ENCODE measurements around the gene ERMP1.
"Not testable (repeated sequence)": the region's sequence is repeated elsewhere in the genome, so short reads cannot be mapped to it uniquely, and the experiment has no call there.

ERMP1 gene

DNA sequence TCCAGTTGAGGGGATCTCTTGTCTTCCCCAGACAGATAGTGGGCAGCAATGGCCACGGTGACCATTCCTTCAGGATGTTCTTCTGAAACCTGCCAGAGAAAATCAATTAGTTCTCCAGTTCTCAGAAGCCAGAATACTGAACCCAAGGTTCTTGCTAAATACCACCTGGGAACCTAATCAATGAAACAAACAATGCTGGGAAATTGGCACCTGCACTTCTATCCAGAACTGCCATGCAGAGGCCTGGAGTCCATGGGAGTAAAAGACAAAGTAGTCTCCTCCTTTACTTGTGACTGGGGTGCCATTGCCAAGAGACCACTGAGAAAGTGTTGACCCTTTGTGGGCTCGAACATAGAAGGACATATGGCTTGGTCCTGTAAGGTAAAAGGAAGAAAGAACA, 45.7 kb downstream of the ERMP1 start:
- H3K27me3 ChIP-seq (replicated peaks; ENCODE audit: control insufficient read depth, insufficient read depth, low read length, poor library complexity, severe bottlenecking): no peaks in the 10 kb centered on the region
- no peaks in the 10 kb centered on the region for H3K4me1 ChIP-seq (ENCODE audit: control insufficient read depth, insufficient read depth, low read length, poor library complexity, severe bottlenecking)
- H3K36me3 ChIP-seq (ENCODE audit: control insufficient read depth, insufficient read depth, low read length): peaks cover 15% of the 10 kb centered on the region
- no peak overlapping the region for H3K4me3 ChIP-seq (ENCODE audit: insufficient read depth, low read depth, low read length, poor library complexity, severe bottlenecking)
- no peaks in the 10 kb centered on the region for H3K9me3 ChIP-seq (ENCODE audit: control insufficient read depth, low read length)
- DNase-seq: no peak
- no peak overlapping the region for H3K27ac ChIP-seq (ENCODE audit: insufficient read depth, low read length, poor library complexity, severe bottlenecking)

DNA sequence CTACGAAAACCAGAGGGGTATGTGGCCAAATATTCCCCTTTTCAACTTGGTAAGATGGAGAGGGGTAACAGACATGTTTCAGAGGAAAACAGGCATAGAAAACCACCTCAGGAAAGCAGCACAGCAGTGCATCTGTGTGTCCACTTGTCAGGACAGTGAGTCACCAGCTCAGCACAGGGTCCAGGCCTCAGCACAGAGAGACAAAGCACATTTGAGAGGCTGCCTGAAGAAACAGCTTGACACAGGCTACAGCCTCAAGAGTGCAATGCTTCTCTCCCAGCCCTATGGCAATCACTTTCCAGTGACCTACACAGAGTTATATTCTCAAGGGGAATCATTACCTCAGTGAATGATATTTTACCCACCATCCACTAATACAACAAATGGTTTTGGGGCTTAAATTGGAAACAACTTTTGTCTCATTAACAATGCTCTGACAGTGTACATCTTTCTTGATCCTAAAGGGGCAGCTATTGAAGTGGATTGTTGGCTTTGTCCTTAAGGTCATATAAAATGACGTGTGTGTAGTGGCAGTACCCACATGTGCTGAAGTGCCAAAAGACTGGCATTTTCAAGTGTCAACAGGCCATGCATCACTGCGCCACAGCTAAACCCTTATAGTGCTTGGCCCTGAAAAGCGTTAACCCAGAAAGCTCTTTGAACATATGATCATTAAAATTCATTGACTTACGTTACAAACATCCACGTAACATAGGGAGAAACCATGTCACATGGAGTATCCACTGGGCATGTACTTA, 46.4 kb downstream of the ERMP1 start:
- DNase-seq: no peak
- Histone ChIP-seq H3K4me3 (ENCODE audit: insufficient read depth, low read depth, low read length, poor library complexity, severe bottlenecking) (no peak overlapping the region), H3K4me1 (ENCODE audit: control insufficient read depth, insufficient read depth, low read length, poor library complexity, severe bottlenecking) (no peaks in the 10 kb centered on the region), H3K27ac (ENCODE audit: insufficient read depth, low read length, poor library complexity, severe bottlenecking) (no peak overlapping the region), H3K9me3 (ENCODE audit: control insufficient read depth, low read length) (no peaks in the 10 kb centered on the region), H3K36me3 (ENCODE audit: control insufficient read depth, insufficient read depth, low read length) (peaks cover 15% of the 10 kb centered on the region), H3K27me3 (replicated peaks; ENCODE audit: control insufficient read depth, insufficient read depth, low read length, poor library complexity, severe bottlenecking) (no peaks in the 10 kb centered on the region)

DNA sequence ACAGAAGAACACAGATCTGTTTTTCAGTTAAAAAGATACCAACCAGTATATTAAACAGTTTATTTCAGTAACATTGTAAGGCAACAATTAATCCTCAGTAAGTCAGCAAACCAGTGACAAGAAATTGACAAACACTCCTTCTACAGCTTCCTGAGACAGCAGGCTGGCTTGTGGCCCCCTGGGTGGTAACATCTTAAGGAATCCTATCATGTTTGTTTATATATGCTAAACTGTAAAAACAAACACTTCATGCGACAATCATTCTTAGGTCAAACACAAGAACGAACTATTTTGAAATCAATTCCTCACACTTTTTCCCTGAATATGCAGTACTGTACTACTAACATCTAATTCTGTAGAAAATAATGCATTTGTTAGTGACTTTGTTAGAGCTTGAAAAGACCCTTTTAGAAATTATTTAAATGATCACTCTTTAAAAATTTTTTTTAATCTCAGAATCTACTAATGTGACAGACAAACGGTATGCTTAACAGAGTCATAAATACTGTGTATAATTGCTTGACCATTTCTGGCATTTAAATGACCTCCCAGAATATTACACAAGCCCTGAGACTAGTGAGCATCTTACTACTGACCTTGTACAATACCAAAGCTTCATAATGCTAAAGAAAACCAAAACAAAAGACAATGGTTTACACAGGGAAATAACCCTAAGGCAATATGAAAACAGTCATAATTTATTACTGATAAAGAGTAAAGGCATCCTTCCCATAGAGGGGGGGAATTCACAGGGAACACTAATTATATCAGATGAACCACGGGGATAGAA, 48.2 kb downstream of the ERMP1 start:
- no peaks in the 10 kb centered on the region for H3K27me3 ChIP-seq (replicated peaks; ENCODE audit: control insufficient read depth, insufficient read depth, low read length, poor library complexity, severe bottlenecking)
- H3K4me1 ChIP-seq (ENCODE audit: control insufficient read depth, insufficient read depth, low read length, poor library complexity, severe bottlenecking): no peaks in the 10 kb centered on the region
- no peak overlapping the region for H3K27ac ChIP-seq (ENCODE audit: insufficient read depth, low read length, poor library complexity, severe bottlenecking)
- no peak overlapping the region for H3K4me3 ChIP-seq (ENCODE audit: insufficient read depth, low read depth, low read length, poor library complexity, severe bottlenecking)
- DNase-seq: no peak
- H3K36me3 ChIP-seq (ENCODE audit: control insufficient read depth, insufficient read depth, low read length): peaks cover 19% of the 10 kb centered on the region
- H3K9me3 ChIP-seq (ENCODE audit: control insufficient read depth, low read length): no peaks in the 10 kb centered on the region

DNA sequence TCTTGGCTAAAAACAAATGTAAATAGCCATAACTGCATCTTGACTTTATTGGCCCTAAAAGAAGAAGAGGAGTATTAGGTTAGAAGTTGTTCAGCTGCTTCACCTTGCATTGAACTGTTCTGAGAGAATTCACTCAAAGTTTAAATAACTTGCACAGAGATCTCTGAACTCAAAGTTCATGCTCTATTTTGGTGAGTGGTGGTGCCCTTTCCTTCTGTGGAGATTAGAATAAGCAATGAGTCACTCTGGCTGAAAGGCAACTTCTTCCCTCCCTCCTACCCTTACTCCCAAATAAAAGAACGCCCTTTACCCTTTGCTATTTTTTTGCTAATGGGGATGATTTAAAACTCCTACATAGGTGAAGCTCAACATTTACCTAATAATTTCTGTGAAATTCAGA, 48.9 kb downstream of the ERMP1 start:
- Histone ChIP-seq H3K4me3 (ENCODE audit: insufficient read depth, low read depth, low read length, poor library complexity, severe bottlenecking) (no peak overlapping the region), H3K4me1 (ENCODE audit: control insufficient read depth, insufficient read depth, low read length, poor library complexity, severe bottlenecking) (no peaks in the 10 kb centered on the region), H3K27ac (ENCODE audit: insufficient read depth, low read length, poor library complexity, severe bottlenecking) (no peak overlapping the region), H3K36me3 (ENCODE audit: control insufficient read depth, insufficient read depth, low read length) (peaks cover 26% of the 10 kb centered on the region), H3K27me3 (replicated peaks; ENCODE audit: control insufficient read depth, insufficient read depth, low read length, poor library complexity, severe bottlenecking) (no peaks in the 10 kb centered on the region), H3K9me3 (ENCODE audit: control insufficient read depth, low read length) (no peaks in the 10 kb centered on the region)
- DNase-seq: no peak

DNA sequence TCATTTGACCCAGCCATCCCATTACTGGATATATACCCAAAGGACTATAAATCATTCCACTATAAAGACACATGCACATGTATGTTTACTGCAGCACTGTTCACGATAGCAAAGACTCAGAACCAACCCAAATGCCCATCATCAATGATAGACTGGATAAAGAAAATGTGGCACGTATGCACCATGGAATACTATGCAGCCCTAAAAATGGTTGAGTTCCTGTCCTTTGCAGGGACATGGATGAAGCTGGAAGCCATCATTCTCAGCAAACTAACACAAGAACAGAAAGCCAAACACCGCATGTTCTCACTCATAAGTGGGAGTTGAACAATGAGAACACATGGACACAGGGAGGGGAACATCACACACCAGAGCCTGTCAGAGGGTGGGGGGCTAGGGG, 49.5 kb downstream of the ERMP1 start:
- not testable (repeated sequence) for DNase-seq; H3K27me3 ChIP-seq (replicated peaks; ENCODE audit: control insufficient read depth, insufficient read depth, low read length, poor library complexity, severe bottlenecking); H3K9me3 ChIP-seq (ENCODE audit: control insufficient read depth, low read length); H3K4me3 ChIP-seq (ENCODE audit: insufficient read depth, low read depth, low read length, poor library complexity, severe bottlenecking); H3K4me1 ChIP-seq (ENCODE audit: control insufficient read depth, insufficient read depth, low read length, poor library complexity, severe bottlenecking); H3K27ac ChIP-seq (ENCODE audit: insufficient read depth, low read length, poor library complexity, severe bottlenecking)
- peaks cover 31% of the 10 kb centered on the region for H3K36me3 ChIP-seq (ENCODE audit: control insufficient read depth, insufficient read depth, low read length)

DNA sequence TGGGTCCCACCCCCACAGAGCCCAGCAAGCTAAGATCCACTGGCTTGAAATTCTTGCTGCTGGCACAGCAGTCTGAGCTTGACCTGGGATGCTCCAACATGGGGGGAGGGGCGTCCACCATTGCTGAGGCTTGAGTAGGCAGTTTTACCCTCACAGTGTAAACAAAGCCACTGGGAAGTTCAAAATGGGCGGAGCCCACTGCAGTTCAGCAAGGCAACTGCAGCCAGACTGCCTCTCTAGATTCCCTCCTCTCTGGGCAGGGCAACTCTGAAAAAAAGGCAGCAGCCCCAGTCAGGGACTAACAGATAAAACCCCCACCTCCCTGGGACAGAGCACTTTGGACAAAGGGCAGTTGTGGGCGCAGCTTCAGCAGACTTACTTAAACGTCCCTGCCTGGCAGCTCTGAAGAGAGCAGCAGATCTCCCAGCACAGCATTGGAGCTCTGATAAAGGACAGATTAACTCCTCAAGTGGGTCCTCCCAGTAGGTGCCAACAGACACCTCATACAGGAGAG, 53.2 kb downstream of the ERMP1 start:
- H3K36me3 ChIP-seq (ENCODE audit: control insufficient read depth, insufficient read depth, low read length): peaks cover 38% of the 10 kb centered on the region
- H3K9me3 ChIP-seq (ENCODE audit: control insufficient read depth, low read length); H3K27me3 ChIP-seq (replicated peaks; ENCODE audit: control insufficient read depth, insufficient read depth, low read length, poor library complexity, severe bottlenecking); DNase-seq; H3K4me3 ChIP-seq (ENCODE audit: insufficient read depth, low read depth, low read length, poor library complexity, severe bottlenecking); H3K27ac ChIP-seq (ENCODE audit: insufficient read depth, low read length, poor library complexity, severe bottlenecking); H3K4me1 ChIP-seq (ENCODE audit: control insufficient read depth, insufficient read depth, low read length, poor library complexity, severe bottlenecking): not testable (repeated sequence)

DNA sequence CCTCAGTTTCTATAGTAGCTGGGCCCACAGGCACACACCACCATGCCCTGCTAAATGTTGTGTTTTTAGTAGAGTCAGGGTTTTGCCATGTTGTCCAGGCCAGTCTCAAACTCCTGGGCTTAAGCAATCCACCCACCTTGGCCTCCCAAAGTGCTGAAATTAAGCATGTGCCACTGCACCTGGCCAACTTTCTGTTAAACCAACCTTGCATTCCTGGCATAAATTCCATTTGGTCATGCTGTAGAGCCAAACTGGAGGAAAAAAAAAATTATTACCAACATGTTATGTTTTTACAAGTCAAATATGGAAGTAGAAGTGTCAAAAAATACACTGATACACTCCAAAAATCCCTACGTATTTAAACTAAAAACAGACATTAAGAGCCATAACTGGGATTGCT, 54.1 kb downstream of the ERMP1 start:
- no peaks in the 10 kb centered on the region for H3K9me3 ChIP-seq (ENCODE audit: control insufficient read depth, low read length)
- no peaks in the 10 kb centered on the region for H3K4me1 ChIP-seq (ENCODE audit: control insufficient read depth, insufficient read depth, low read length, poor library complexity, severe bottlenecking)
- H3K27me3 ChIP-seq (replicated peaks; ENCODE audit: control insufficient read depth, insufficient read depth, low read length, poor library complexity, severe bottlenecking): no peaks in the 10 kb centered on the region
- no peak for DNase-seq
- H3K4me3 ChIP-seq (ENCODE audit: insufficient read depth, low read depth, low read length, poor library complexity, severe bottlenecking): no peak overlapping the region
- H3K27ac ChIP-seq (ENCODE audit: insufficient read depth, low read length, poor library complexity, severe bottlenecking): no peak overlapping the region
- peaks cover 43% of the 10 kb centered on the region for H3K36me3 ChIP-seq (ENCODE audit: control insufficient read depth, insufficient read depth, low read length)

DNA sequence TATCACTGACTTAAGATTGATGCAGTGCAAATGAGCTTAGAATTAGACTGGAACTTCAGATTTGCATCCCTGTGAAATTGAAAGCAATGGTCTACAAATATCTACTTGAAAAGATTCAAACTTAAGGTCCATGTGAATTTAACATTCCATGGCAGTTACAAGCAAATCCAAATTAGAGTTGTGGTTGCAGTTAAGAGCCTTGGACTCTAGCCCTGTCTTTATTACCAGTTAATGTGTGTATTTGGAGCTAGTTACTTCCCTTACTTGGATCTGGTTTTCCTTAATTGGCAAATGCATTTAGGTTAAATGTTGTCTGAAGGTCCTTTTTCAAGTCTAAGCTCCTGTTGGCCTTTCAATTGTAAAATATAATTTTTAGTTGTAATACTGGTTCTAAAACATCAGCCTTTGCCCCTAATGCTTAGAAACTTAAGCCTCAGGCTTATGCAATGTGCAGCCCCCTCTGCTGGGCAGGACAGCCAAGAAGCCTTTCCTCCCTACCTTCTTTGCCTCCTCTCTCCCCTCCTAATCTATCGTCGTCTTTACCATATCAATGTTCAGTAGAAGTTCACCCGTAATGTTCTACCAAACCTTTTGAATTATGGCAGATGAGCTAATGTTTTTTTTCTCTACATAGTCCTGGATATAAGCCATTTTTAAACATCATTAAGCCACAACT, 59.5 kb downstream of the ERMP1 start:
- H3K36me3 ChIP-seq (ENCODE audit: control insufficient read depth, insufficient read depth, low read length): peaks cover 29% of the 10 kb centered on the region

DNA sequence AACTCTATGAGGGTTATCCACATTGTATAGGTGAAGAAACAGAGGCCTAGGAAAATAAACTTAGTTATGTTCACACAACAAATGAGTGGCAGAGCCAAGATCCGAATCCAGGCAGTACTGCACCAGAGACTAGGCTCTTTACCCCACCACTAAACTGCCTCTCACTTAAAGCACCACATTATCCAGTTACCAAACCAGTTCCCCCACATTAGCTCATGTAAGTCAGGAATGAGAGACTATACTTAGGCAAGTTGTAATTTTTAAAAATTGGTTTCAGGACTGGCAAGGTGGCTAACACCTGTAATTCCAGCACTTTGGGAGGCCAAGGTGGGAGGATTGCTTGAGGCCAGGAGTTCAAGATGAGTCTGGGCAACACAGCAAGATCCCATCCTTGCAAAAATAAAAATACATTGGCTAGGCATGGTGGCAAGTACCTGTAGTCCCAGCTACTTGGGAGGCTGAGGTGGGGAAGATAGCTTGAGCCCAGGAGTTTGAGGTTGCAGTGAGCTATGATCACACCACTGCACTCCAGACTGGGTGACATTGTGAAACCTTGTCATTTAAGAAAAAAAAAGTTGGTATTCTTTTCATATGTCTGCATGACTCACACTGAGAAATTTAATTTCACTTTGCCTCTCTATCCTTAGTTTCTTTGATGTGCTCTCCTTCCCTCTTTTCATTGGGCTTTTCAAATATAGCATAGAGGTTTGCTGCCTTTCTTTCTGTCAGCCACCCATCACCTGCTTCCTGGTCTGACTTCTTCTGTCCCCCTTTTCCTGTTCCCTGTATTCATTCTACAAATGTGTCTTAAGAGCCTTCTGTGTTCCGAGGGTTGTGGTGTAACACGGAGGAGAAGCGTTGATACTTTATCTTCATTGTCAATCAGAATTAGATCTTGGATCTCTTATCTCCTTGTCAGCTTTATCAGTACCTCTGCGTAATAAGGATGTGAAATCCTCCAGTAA, 64.7 kb downstream of the ERMP1 start:
- Histone ChIP-seq H3K27me3 (replicated peaks; ENCODE audit: control insufficient read depth, insufficient read depth, low read length, poor library complexity, severe bottlenecking) (no peaks in the 10 kb centered on the region), H3K4me1 (ENCODE audit: control insufficient read depth, insufficient read depth, low read length, poor library complexity, severe bottlenecking) (no peaks in the 10 kb centered on the region), H3K36me3 (ENCODE audit: control insufficient read depth, insufficient read depth, low read length) (peaks cover 11% of the 10 kb centered on the region), H3K9me3 (ENCODE audit: control insufficient read depth, low read length) (no peaks in the 10 kb centered on the region), H3K4me3 (ENCODE audit: insufficient read depth, low read depth, low read length, poor library complexity, severe bottlenecking) (no peak overlapping the region), H3K27ac (ENCODE audit: insufficient read depth, low read length, poor library complexity, severe bottlenecking) (no peak overlapping the region)
- no peak for DNase-seq

More for the DNA sequence above, 59.5 kb downstream of the ERMP1 start:
- DNase-seq: no peak
- H3K4me1 ChIP-seq (ENCODE audit: control insufficient read depth, insufficient read depth, low read length, poor library complexity, severe bottlenecking): no peaks in the 10 kb centered on the region
- H3K9me3 ChIP-seq (ENCODE audit: control insufficient read depth, low read length): no peaks in the 10 kb centered on the region
- no peaks in the 10 kb centered on the region for H3K27me3 ChIP-seq (replicated peaks; ENCODE audit: control insufficient read depth, insufficient read depth, low read length, poor library complexity, severe bottlenecking)
- H3K27ac ChIP-seq (ENCODE audit: insufficient read depth, low read length, poor library complexity, severe bottlenecking): no peak overlapping the region
- H3K4me3 ChIP-seq (ENCODE audit: insufficient read depth, low read depth, low read length, poor library complexity, severe bottlenecking): no peak overlapping the region
